ENCODE results near the gene SULT2B1. TPM values are rescaled to one million over a fixed set of nuclear protein-coding genes. Genes with fewer than 3 reads are reported as not detected.

SULT2B1 gene
- total RNA-seq, 2 donors from 2014 or later: not detected

DNA sequence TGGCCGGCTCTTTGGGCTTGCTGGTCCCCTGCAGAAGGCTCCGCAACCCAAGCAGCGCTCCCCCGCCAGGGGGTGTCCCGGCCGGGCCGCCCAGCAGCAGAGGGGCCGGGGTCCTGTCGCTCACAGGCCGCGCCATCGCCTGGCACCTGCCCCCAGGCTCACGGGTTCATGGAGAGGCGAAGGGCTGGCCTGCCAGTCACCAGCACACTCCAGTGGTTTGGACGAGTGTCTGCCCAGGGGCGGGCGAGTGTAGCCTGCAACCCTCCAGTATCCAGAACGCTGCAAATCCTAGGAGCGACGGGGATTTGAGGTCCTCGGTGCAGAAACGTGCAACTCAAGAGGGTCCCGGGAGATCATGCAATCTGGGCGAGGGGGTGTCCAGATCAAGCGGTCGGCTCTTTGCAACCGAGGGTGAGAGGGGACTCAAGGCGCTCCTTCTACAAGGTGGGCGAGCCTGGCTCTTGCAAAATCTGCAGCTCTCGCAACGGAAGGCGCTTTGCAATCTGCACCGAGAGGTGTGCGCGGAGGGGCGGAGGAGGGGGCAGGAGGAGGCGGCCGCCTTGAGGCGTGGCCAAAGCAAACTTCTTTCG lies 85.0 kb downstream of the SULT2B1 start, which contains the start of gene DBP:
Gene DBP (minus strand): TSS at position 521 of the 590 bp plus-strand sequence. CDS start 385 bp downstream, at position 136.
- TF ChIP-seq, protein P1, sequence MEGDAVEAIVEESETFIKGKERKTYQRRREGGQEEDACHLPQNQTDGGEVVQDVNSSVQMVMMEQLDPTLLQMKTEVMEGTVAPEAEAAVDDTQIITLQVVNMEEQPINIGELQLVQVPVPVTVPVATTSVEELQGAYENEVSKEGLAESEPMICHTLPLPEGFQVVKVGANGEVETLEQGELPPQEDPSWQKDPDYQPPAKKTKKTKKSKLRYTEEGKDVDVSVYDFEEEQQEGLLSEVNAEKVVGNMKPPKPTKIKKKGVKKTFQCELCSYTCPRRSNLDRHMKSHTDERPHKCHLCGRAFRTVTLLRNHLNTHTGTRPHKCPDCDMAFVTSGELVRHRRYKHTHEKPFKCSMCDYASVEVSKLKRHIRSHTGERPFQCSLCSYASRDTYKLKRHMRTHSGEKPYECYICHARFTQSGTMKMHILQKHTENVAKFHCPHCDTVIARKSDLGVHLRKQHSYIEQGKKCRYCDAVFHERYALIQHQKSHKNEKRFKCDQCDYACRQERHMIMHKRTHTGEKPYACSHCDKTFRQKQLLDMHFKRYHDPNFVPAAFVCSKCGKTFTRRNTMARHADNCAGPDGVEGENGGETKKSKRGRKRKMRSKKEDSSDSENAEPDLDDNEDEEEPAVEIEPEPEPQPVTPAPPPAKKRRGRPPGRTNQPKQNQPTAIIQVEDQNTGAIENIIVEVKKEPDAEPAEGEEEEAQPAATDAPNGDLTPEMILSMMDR (IDR thresholded peaks at IDR 0.05): peak in 1 of 2 donors; percentile 41
- Histone ChIP-seq H3K9me3 (no peaks in the 10 kb centered on the region), H3K4me1 (peaks cover 0 to 56% of the 10 kb centered on the region in 2 donors), H3K27me3 (no peaks in the 10 kb centered on the region), H3K36me3 (no peaks in the 10 kb centered on the region), H3K4me3 (peak within 1 kb of the TSS; percentile 49 to 78), H3K27ac (peak within 1 kb of the TSS; percentile 97 to 98)
- DNase-seq (ENCODE audit: low spot score): no peak

DNA sequence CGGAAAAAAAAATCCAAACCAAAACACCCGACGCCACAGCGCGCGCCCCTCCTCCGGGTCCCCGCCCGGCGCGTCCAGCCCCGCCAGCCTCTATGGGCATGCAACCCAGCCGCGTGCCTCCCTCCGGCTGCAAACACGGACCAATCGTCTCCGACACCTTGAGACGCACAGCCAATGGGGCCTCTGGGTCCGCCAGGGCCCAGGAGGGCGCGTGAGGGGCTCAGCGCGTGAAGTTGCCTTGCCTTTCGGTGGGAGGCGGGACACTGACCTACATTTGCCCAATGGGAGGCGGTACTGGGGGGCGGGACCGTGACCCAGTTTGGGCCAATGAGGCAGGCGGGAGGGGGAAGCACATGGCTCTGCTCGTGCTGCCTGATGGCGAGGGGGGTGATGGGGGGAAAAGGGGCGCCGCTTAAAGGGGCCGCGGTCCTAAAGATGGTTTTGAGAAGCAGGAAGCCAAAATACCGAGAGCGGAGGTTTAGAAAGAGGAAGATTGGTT lies 85.5 kb downstream of the SULT2B1 start:
- Histone ChIP-seq H3K36me3 (no peaks in the 10 kb centered on the region), H3K27me3 (no peaks in the 10 kb centered on the region), H3K27ac (peak overlapping the region; percentile 97 to 98), H3K4me1 (peaks cover 0 to 52% of the 10 kb centered on the region in 2 donors), H3K4me3 (peak overlapping the region; percentile 49 to 78), H3K9me3 (no peaks in the 10 kb centered on the region)
- TF ChIP-seq, protein P1 (IDR thresholded peaks at IDR 0.05): no peak
- peak; percentile 99 for DNase-seq (ENCODE audit: low spot score)

DNA sequence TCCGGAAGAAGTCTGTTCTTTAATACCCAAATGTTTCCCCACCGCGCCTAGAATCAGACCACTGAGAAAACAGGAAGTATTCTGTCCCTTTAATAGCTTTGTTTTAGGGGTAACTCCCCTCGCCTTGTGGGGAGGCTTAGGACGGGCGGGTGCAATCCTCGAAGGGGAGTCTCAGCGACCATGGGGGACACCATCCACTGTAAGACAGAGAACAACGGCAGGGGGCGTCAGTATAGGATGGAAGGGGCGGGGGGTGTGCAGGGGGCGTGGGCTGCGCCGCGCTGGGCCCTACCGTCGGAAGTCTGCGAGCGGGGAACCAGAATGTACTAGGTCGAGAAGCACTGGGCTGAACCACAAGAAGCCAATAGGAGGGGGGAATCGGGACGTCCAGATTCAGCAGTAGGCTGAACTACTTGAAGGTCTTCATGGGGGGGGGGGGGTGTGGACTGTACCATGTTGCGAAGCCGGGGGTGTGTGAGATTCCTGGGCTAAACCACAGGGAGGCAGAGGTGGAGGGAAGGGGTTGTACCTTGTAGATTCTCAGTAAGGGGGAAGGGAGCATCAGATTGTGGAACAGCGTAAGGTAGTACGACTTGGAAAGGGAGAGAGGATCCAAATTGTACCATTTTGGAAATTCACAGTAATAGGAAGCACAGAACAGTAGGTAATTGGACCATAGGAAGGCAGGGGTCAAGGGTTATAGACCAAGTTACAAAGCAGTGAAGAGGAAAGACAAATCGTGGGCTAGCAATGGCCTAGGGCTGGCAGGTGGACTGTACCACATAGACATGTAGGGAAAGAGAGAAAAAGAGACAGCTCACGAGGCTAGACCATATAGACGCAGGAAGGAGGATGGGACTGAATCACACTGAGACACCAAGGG lies 86.2 kb downstream of the SULT2B1 start:
- TF ChIP-seq, protein P1 (IDR thresholded peaks at IDR 0.05): no peak
- H3K4me3 ChIP-seq: peak overlapping the region; percentile 49 to 78
- H3K27me3 ChIP-seq: no peaks in the 10 kb centered on the region
- peak; percentile 91 for DNase-seq (ENCODE audit: low spot score)
- H3K36me3 ChIP-seq: no peaks in the 10 kb centered on the region
- peak overlapping the region; percentile 97 to 98 for H3K27ac ChIP-seq
- peaks cover 0 to 45% of the 10 kb centered on the region in 2 donors for H3K4me1 ChIP-seq
- H3K9me3 ChIP-seq: no peaks in the 10 kb centered on the region

DNA sequence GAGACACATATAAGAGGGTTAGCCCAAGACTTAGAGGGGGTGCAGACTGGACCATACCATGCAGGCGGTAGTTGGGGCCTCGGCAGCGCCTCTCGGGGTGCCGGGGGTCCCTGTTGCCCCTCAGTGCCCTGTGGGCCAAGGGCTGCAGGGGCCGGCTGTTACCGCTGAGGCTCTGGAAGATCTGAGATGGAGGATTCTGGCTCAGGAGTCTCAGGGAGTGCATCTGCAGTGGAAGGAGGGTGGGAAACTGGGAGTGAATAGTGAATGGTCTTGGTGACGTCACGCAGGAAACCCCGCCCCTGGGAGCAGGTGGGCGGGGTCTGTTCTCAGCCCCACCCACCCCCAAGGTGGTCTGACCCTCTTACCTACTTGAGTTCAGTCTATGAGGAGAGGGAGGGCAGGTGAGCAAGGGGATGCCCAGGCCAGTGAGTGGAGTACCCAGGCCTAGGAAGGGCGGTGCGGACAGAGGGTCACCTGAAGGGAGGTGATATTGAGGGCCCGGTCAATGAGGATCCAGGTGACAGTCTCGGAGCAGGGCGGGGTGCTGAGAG lies 86.9 kb downstream of the SULT2B1 start:
- no peaks in the 10 kb centered on the region for H3K27me3 ChIP-seq
- peak overlapping the region; percentile 97 to 98 for H3K27ac ChIP-seq
- TF ChIP-seq, protein P1 (IDR thresholded peaks at IDR 0.05): no peak
- H3K4me1 ChIP-seq: peaks cover 0 to 38% of the 10 kb centered on the region in 2 donors
- no peaks in the 10 kb centered on the region for H3K36me3 ChIP-seq
- no peak for DNase-seq (ENCODE audit: low spot score)
- peak overlapping the region in 1 of 2 donors; percentile 78 for H3K4me3 ChIP-seq
- no peaks in the 10 kb centered on the region for H3K9me3 ChIP-seq

DNA sequence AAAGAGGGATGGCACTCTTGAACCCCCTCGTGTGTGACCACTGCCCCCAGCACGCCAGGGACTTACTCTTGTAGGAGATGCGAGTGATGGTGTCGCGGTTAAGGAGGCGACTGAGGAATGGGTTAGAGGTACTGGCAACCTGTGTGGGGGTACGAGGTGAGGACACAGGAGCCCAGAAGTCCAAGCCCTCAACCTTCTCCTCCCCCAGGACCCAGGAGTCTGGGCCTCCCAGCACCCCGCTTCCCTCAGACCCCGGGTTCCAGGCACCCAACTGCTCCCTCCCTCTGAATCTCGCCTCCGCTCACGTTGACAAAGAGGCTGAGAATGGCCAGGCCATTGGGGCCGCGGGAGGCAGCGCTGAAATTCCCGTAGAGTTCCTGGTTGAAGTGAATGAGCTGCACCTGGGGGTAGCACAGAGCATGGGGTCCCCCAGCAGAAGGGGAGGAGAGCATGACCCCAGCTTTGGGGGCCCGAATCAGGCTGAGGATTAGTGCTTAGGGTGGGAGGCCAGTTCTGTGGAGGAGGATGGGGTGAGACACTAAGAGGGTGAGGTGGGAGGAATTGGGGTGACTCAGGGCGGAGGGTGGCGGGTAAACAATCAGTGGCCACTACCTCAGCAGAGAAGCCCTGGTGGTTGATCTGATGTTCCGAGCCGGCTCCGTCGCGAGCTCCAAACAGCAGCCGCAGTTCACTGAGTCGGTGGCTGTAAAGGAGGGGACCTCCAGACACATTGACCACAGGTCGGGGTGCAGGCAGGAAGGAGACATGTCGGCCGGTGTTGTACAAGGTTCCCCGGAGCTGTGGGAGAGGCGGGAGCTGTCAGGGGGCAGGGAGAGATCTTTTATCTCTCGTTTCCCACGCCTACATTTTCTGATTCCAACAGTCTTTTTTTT lies 87.8 kb downstream of the SULT2B1 start:
- Histone ChIP-seq H3K36me3 (no peaks in the 10 kb centered on the region), H3K4me3 (no peak overlapping the region), H3K9me3 (no peaks in the 10 kb centered on the region), H3K4me1 (peaks cover 0 to 35% of the 10 kb centered on the region in 2 donors), H3K27me3 (no peaks in the 10 kb centered on the region), H3K27ac (no peak overlapping the region)
- TF ChIP-seq, protein P1 (IDR thresholded peaks at IDR 0.05): no peak
- no peak for DNase-seq (ENCODE audit: low spot score)
